Thyroid gland (tissue), 4 donors: ENCODE data around the gene SLC12A2. TPM values are rescaled to one million over a fixed set of nuclear protein-coding genes. Genes with fewer than 3 reads are reported as not detected.

Experiments
- DNase-seq, 2 donors: peaks; one replicate each; pipeline ENCODE4 v3.0.0-alpha.2; 2019
- H3K27ac ChIP-seq, 3 donors: fragments of 200-600 bp; sonication (generic); 1 replicate in 2 of 3; 2 replicates in 1 of 3; pipeline ENCODE4 v1.5.1; 2016 to 2019; ENCODE audit warnings: mild to moderate bottlenecking in 1 of 3, moderate library complexity in 1 of 3
- H3K27me3 ChIP-seq: fragments of 200-600 bp; sonication (generic); one replicate; pipeline ENCODE4 v1.5.1; 2019
- H3K36me3 ChIP-seq, 2 donors: fragments of 200-600 bp; sonication (generic); one replicate each; pipeline ENCODE4 v1.5.1; 2016 to 2019
- H3K4me1 ChIP-seq, 2 donors: fragments of 200-600 bp; sonication (generic); one replicate each; pipeline ENCODE4 v1.5.1; 2017 to 2019
- H3K4me3 ChIP-seq, 3 donors: fragments of 200-600 bp; sonication (generic); replicated peaks in 1 of 3; 1 replicate in 2 of 3; 2 replicates in 1 of 3; pipeline ENCODE4 v1.5.1; 2016; ENCODE audit warnings: mild to moderate bottlenecking in 1 of 3
- H3K9me3 ChIP-seq: fragments of 200-600 bp; sonication (generic); one replicate; pipeline ENCODE4 v1.5.1; 2017
- POLR2A ChIP-seq, 2 donors: fragments of 450-650 bp; IDR thresholded peaks; one replicate each; pipeline ENCODE4 v1.6.1; 2017; ENCODE audit warnings: antibody characterized with exemption in 2 of 2, mild to moderate bottlenecking in 2 of 2, moderate library complexity in 1 of 2
- WGBS, 2 donors: methylation state at CpG; one replicate each; pipeline ENCODE4 v1.1.5; 2017; 5-methylcytosine and 5-hydroxymethylcytosine counted together
- intact Hi-C: fragments of 100-400 bp; cut with DNase I; formaldehyde crosslinking; loops from one replicate; pipeline ENCODE4 v1.15.1; 2023
- total RNA-seq, 4 donors: library from RNA; depleted of rRNA; stranded (reverse); fragments of >200 nt; gene quantifications; one replicate each; pipeline ENCODE4 v1.2.3, GENCODE V29; 2016
- TF ChIP-seq, protein P1 (sequence below), 6 experiments: fragments of 200-600 bp in 3 of 6; fragments of 450-650 bp in 3 of 6; sonication (generic) in 3 of 6; IDR thresholded peaks; one replicate each; pipeline ENCODE4 v1.5.1; 2016 to 2019; ENCODE audit warnings: antibody characterized with exemption in 6 of 6, mild to moderate bottlenecking in 2 of 6, inconsistent platforms in 1 of 6, moderate library complexity in 1 of 6

Gene SLC12A2
- total RNA-seq, 4 donors from 2014 or later, result 27.2 to 53.3 (median 29.4) TPM

DNA sequence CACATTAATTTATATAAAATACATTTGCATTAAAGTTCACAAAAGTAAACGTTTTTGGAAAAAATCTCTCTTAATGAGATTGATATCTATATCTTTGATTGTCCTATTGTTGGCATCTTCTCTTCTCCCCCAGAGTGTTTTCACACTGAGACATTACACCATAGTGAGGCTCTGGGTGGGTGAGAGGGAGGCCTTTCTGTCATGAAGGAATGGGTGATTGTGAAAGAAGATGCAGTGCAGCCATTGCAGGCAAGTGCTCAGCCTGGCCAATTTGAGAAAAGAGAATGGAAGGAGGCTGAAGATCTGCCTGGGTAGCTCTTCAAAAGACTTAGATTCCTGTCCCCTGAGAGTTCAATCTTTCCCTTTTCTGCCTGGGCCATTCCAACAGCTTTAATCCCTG lies 140.8 kb downstream of the SLC12A2 start:
- no peaks in the 10 kb centered on the region for H3K4me1 ChIP-seq
- H3K27me3 ChIP-seq, result no peaks in the 10 kb centered on the region
- no peak for DNase-seq
- no peaks in the 10 kb centered on the region for H3K9me3 ChIP-seq
- 79 to 83% methylated on average over 1 of the region's 1 CpG for WGBS, 2 donors
- TF ChIP-seq, protein P1, sequence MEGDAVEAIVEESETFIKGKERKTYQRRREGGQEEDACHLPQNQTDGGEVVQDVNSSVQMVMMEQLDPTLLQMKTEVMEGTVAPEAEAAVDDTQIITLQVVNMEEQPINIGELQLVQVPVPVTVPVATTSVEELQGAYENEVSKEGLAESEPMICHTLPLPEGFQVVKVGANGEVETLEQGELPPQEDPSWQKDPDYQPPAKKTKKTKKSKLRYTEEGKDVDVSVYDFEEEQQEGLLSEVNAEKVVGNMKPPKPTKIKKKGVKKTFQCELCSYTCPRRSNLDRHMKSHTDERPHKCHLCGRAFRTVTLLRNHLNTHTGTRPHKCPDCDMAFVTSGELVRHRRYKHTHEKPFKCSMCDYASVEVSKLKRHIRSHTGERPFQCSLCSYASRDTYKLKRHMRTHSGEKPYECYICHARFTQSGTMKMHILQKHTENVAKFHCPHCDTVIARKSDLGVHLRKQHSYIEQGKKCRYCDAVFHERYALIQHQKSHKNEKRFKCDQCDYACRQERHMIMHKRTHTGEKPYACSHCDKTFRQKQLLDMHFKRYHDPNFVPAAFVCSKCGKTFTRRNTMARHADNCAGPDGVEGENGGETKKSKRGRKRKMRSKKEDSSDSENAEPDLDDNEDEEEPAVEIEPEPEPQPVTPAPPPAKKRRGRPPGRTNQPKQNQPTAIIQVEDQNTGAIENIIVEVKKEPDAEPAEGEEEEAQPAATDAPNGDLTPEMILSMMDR (IDR thresholded peaks at IDR 0.05), result no peak
- TF ChIP-seq POLR2A (IDR thresholded peaks at IDR 0.05), result no peak
- no peak overlapping the region for H3K27ac ChIP-seq
- H3K4me3 ChIP-seq, result no peak overlapping the region
- no peaks in the 10 kb centered on the region for H3K36me3 ChIP-seq
- intact Hi-C loops, result no loop called here

DNA sequence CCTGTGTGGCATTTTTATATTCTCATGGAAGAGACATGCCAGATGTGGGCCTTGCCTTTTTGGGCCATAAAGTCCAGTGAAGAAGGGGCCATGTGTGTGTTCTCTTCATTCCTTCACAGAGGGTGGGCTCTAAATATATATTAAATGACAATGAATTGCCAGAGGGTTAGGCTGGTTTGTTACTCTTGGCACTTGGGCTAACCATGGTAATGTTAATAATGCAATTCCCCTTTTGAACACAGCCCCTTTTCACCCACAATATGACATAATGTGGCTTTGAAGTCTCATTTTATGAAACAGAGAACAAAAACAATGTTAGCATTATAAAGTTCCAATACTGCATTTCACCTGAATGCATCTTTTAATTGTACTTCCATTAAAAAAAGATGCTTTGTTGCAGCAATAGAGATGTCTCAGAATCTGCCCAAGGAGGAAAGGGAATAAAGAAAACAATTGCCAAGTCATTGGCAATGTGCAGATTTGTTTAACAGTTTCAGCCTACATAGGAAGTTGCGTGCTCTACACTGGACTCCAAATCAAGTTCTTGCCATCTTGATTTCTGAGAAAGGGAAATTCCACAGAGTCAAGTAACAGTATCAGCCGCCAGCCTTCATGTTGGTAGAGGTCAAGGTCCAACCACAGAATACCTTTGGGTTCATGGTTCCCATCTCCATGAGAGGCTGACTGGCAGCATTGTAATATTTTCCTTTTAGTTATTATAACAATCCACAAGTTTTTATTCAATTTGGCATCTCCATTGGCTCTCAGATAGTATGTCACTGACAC lies 141.9 kb downstream of the SLC12A2 start:
- Histone ChIP-seq H3K4me3 (no peak overlapping the region), H3K9me3 (no peaks in the 10 kb centered on the region), H3K27me3 (no peaks in the 10 kb centered on the region), H3K4me1 (no peaks in the 10 kb centered on the region), H3K36me3 (no peaks in the 10 kb centered on the region), H3K27ac (no peak overlapping the region)
- DNase-seq, result no peak
- WGBS, 2 donors, result 95 to 100% methylated on average over 2 of the region's 2 CpGs
- TF ChIP-seq, protein P1 (IDR thresholded peaks at IDR 0.05), result no peak
- TF ChIP-seq POLR2A (IDR thresholded peaks at IDR 0.05), result no peak
- intact Hi-C loops, result no loop called here

DNA sequence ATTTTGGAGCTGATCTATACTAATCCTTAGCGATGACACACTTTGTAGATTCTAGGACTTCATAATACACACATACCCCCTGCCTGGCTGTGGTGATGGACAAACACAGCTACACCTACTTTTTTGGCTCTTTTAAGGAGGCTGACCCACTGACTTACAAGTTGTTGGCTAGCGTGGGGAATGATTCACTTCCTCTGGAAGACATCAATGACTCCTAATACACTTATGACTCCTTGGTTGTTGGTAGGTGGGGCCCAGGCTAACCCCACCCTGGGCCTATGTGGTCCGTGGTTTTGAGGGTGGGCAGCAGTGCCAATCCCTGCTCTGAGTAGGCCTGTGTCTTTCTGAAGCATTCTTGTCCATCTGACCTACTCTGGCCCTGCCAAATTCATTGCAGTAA lies 144.4 kb downstream of the SLC12A2 start:
- Histone ChIP-seq H3K36me3 (no peaks in the 10 kb centered on the region), H3K9me3 (no peaks in the 10 kb centered on the region), H3K27ac (no peak overlapping the region), H3K4me3 (no peak overlapping the region), H3K4me1 (no peaks in the 10 kb centered on the region), H3K27me3 (no peaks in the 10 kb centered on the region)
- intact Hi-C loops, result no loop called here
- DNase-seq, result no peak
- WGBS, 2 donors, result 74 to 82% methylated on average over 3 of the region's 3 CpGs
- no peak for TF ChIP-seq POLR2A (IDR thresholded peaks at IDR 0.05)
- TF ChIP-seq, protein P1 (IDR thresholded peaks at IDR 0.05), result no peak

DNA sequence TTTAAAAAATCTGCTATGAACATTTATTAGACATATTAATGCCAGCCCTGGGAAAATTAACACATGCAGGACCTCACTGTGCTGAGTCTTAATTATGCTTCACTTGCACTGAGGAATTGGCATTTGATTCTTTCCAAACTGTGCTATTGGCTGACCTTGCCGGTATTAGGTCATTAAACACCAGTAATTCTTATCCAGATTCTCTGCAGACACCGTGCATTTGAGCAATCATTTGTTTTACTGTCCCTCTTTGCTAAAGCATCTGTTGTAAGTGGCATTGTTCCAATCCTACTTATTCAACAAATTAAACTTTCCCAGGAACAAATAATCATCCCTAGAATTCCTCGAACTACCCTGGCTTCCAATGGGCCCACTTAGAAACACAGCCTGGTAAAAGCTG lies 145.0 kb downstream of the SLC12A2 start:
- Histone ChIP-seq H3K4me1 (no peaks in the 10 kb centered on the region), H3K4me3 (no peak overlapping the region), H3K27ac (no peak overlapping the region), H3K27me3 (no peaks in the 10 kb centered on the region), H3K36me3 (no peaks in the 10 kb centered on the region), H3K9me3 (no peaks in the 10 kb centered on the region)
- TF ChIP-seq, protein P1 (IDR thresholded peaks at IDR 0.05), result no peak
- TF ChIP-seq POLR2A (IDR thresholded peaks at IDR 0.05), result no peak
- no peak for DNase-seq
- intact Hi-C loops, result no loop called here
- 38 to 51% methylated on average over 3 of the region's 3 CpGs for WGBS, 2 donors

DNA sequence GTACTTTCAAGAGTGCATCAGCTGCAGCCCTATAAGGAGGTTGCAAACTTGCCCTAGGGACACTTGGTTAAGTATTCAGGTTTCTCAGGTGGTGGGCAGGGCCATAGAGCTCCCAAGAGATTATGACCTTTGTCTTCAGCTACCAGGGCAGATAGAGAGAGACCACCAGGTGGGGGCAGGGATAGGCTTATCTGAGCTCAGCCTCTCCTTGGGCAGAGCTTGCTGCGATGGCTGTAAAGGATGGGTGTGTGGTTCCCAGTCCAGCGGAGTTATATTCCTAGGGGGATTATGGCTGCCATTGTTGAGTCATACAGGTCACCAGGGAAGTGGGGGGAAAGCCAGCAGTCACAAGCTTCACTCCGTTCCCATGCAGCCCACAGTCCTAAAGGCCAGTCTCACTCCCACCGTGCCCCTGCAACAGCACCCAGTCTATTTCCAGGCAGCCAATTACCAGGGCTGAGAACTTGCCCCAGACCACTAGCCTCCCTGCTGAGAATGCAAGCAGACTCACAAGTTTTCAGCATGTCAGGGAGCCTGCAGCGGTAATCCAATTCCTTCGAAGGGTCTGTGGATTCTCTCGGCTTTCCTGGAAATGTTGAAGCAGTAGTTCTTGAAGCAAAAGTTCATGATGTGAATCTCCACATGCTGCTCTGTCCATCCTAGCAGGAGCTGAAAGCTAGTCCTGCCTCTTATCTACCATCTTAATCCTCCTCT lies 151.5 kb downstream of the SLC12A2 start:
- Histone ChIP-seq H3K4me1 (no peaks in the 10 kb centered on the region), H3K27me3 (no peaks in the 10 kb centered on the region), H3K4me3 (no peak overlapping the region), H3K36me3 (no peaks in the 10 kb centered on the region), H3K27ac (no peak overlapping the region), H3K9me3 (no peaks in the 10 kb centered on the region)
- intact Hi-C loops, result no loop called here
- TF ChIP-seq POLR2A (IDR thresholded peaks at IDR 0.05), result no peak
- TF ChIP-seq, protein P1 (IDR thresholded peaks at IDR 0.05), result no peak
- DNase-seq, result no peak
- WGBS, 2 donors, result 86 to 90% methylated on average over 5 to 7 of the region's 7 CpGs
